NCI-H1105 (cell line): Measurements from ENCODE around the gene ACSS3.

ENCODE experiments used
- DNase-seq: peaks from one replicate; lab custom pipeline; 2025; lab: John Stamatoyannopoulos, UW

Gene ACSS3

DNA sequence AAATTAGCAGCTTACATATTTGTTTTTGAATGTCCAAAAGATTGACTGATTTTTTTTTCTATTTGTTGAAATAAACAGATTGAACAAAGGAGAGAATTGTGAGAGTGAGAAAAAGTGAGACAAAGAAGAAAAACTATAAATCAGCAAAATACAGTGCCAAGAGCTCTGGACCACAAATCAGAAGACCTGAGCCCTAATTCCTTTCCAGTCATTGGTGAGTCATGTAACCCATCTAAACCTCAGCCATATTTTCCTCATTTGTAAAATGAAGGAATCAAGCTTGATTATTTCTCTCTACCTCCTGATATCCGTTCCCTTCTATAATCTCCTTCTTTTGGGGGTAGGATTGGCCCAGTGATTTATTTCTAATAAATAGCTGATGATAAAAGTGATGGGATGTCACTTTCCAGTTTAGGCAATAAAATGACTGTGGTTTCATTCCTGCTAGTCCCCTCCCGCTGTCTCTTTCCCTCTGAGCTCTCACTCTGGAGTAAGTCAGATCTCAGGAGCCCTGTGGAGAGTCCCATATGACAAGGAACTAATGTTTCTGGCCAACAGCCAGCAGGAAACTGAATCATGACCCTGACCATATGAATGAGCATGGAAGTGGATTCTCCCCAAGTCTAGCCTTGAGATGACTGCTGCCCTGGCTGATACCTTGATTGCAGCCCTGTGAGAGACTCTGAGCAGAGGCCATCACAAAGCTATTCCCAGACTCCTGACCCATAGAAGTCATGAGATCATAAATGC is 218.9 kb downstream of the ACSS3 start:
- DNase-seq: no peak

DNA sequence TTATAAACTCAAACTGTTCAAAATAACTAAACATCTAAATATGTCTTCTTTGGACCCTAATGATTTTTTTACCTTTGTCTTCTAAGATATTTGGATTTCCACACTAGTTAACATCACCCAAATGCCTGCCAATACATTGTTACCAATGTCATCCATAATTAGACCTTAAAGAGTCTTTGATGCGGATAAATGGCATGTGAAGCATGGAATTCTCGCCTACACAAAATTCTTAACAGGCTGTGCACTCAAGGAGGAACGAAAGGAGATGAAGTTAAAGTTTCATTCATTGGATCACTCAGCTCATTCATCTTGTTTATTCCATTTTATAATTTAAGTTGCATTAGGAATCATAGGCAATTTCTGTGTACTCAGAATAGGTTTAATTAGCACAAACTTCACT is 219.7 kb downstream of the ACSS3 start:
- DNase-seq: no peak

GRCh38 chr12:81300454-81300853 is 222.6 kb downstream of the ACSS3 start:
- no peak for DNase-seq

DNA sequence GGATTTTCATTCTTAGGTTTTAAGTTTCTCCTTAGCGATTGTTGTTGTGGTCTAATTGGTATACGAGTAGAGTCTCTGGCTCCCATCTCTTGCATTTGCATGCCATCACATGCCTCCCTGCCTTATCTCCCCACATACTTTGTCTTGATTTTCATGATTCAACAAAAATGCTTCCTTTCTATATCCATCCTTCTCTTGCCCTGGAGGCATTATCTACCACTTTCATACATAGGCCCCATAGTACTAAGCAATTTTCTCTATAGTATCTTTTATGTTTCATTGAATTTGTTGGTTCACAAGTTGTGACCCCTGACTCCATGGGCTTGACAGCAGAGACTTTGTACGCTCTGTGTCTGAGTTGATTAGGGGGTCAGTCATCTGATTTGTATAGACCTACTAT is 226.1 kb downstream of the ACSS3 start:
- no peak for DNase-seq
